ENCODE measurements around the gene WASHC1.
"Not testable (repeated sequence)": the region's sequence is repeated elsewhere in the genome, so short reads cannot be mapped to it uniquely, and the experiment has no call there.

DNA sequence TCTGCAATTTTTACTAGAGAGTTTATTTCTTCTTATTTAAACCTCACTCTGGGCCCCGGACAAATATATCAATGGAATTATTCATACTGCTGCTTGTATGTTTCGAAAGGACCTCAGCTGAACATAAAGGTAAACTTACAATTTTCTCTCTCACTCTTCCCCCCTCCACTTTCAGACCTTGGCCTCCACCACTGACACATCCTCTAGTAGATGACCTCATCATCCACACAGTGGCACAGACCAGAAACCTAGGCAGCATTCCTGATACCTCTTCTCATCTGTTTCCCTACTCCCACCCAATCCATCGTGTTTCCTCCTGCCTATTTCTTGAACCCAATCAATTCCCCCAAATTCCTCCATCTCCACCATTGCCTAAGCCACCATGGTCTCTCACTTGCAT, 15.2 kb upstream of the WASHC1 start:
- TF ChIP-seq, protein P1, sequence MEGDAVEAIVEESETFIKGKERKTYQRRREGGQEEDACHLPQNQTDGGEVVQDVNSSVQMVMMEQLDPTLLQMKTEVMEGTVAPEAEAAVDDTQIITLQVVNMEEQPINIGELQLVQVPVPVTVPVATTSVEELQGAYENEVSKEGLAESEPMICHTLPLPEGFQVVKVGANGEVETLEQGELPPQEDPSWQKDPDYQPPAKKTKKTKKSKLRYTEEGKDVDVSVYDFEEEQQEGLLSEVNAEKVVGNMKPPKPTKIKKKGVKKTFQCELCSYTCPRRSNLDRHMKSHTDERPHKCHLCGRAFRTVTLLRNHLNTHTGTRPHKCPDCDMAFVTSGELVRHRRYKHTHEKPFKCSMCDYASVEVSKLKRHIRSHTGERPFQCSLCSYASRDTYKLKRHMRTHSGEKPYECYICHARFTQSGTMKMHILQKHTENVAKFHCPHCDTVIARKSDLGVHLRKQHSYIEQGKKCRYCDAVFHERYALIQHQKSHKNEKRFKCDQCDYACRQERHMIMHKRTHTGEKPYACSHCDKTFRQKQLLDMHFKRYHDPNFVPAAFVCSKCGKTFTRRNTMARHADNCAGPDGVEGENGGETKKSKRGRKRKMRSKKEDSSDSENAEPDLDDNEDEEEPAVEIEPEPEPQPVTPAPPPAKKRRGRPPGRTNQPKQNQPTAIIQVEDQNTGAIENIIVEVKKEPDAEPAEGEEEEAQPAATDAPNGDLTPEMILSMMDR (IDR thresholded peaks at IDR 0.05; ENCODE audit: control extremely low read depth in 1 of 3, insufficient read depth in 1 of 3, low read depth in 1 of 3, low read length in 3 of 3), result not testable (repeated sequence)
- not testable (repeated sequence) for TF ChIP-seq EP300 (IDR thresholded peaks at IDR 0.05; ENCODE audit: borderline replicate concordance in 1 of 2, low read depth in 2 of 2, low read length in 2 of 2); SUZ12 (IDR thresholded peaks at IDR 0.05; ENCODE audit: low read length); CEBPB (IDR thresholded peaks at IDR 0.05; ENCODE audit: low read depth, low read length); KDM5A (IDR thresholded peaks at IDR 0.05; ENCODE audit: low read length)
- TF ChIP-seq, protein P2, sequence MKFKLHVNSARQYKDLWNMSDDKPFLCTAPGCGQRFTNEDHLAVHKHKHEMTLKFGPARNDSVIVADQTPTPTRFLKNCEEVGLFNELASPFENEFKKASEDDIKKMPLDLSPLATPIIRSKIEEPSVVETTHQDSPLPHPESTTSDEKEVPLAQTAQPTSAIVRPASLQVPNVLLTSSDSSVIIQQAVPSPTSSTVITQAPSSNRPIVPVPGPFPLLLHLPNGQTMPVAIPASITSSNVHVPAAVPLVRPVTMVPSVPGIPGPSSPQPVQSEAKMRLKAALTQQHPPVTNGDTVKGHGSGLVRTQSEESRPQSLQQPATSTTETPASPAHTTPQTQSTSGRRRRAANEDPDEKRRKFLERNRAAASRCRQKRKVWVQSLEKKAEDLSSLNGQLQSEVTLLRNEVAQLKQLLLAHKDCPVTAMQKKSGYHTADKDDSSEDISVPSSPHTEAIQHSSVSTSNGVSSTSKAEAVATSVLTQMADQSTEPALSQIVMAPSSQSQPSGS (IDR thresholded peaks at IDR 0.05; ENCODE audit: low read length), result not testable (repeated sequence)

Measured in H1 (cell line).